Tibial nerve (tissue), 3 donors: ENCODE results near the gene DDX54.

Experiments
- CTCF ChIP-seq, 5 experiments: fragments of 200-600 bp in 3 of 5; fragments of 450-650 bp in 2 of 5; sonication (generic) in 3 of 5; IDR thresholded peaks; one replicate each; pipeline ENCODE4 v1.5.1; 2016 to 2019; ENCODE audit warnings: antibody characterized with exemption in 5 of 5, mild to moderate bottlenecking in 3 of 5, moderate library complexity in 2 of 5
- POLR2A ChIP-seq, 2 donors: fragments of 450-650 bp; IDR thresholded peaks; one replicate each; pipeline ENCODE4 v1.6.1; 2017; ENCODE audit warnings: antibody characterized with exemption in 2 of 2, mild to moderate bottlenecking in 2 of 2, moderate library complexity in 2 of 2

GRCh38 chr12:113171543-113171942 lies 13.7 kb downstream of the DDX54 start:
- TF ChIP-seq POLR2A (IDR thresholded peaks at IDR 0.05) = no peak
- TF ChIP-seq CTCF (IDR thresholded peaks at IDR 0.05) = no peak
